GM18870 (cell line): ENCODE measurements around the gene PMEL.
A peak's percentile ranks its signal among the peaks of the same experiment; 100 is the strongest.
"Not testable (repeated sequence)": the region's sequence is repeated elsewhere in the genome, so short reads cannot be mapped to it uniquely, and the experiment has no call there.

ENCODE experiments used
- ATAC-seq: cut with Tn5 transposase; IDR thresholded peaks from one replicate; pipeline ENCODE4 v1.9.1; 2021; ENCODE audit warnings: moderate library complexity; ENCODE audit not compliant: unreplicated experiment

PMEL gene

GRCh38 chr12:55983232-55983842 is 17.5 kb upstream of the PMEL start:
- ATAC-seq: no peak

- peak; percentile 75 for ATAC-seq
Measured at GRCh38 chr12:55982319-55982936, 16.6 kb upstream of the PMEL start.

GRCh38 chr12:55981882-55982281 is 16.0 kb upstream of the PMEL start:
- not testable (repeated sequence) for ATAC-seq

GRCh38 chr12:55979069-55979468 is 13.2 kb upstream of the PMEL start:
- no peak for ATAC-seq

- ATAC-seq: no peak
Measured at GRCh38 chr12:55978393-55978792, 12.6 kb upstream of the PMEL start.

- ATAC-seq: no peak
Measured at GRCh38 chr12:55974308-55974730, 8.5 kb upstream of the PMEL start.

GRCh38 chr12:55973599-55974307 is 7.9 kb upstream of the PMEL start, which contains the start of gene RAB5B:
Gene RAB5B (plus strand): TSS chr12:55974078. CDS start chr12:55986961, 12,883 bp downstream.
- peak; percentile 94 for ATAC-seq

- ATAC-seq: no peak
Measured at GRCh38 chr12:55972911-55973598, 7.2 kb upstream of the PMEL start.

- ATAC-seq: no peak
Measured at GRCh38 chr12:55972456-55972855, 6.6 kb upstream of the PMEL start.

- ATAC-seq: no peak
Measured at GRCh38 chr12:55972042-55972441, 6.2 kb upstream of the PMEL start.

- no peak for ATAC-seq
Measured at GRCh38 chr12:55970775-55971174, 4.9 kb upstream of the PMEL start.

GRCh38 chr12:55969356-55969755 is 3.5 kb upstream of the PMEL start:
- no peak for ATAC-seq

GRCh38 chr12:55966408-55967281 is 803 bp upstream of the PMEL start, which contains the start of gene CDK2:
Gene CDK2 (plus strand): TSS chr12:55966830. CDS start chr12:55967009, 179 bp downstream.
- ATAC-seq: peak; percentile 74

GRCh38 chr12:55965240-55965639 is 602 bp downstream of the PMEL start:
- ATAC-seq: no peak

- ATAC-seq: no peak
Measured at GRCh38 chr12:55963760-55964159, 2.1 kb downstream of the PMEL start.

GRCh38 chr12:55957106-55957859 is 8.6 kb downstream of the PMEL start:
- ATAC-seq: no peak

GRCh38 chr12:55955800-55956508 is 9.9 kb downstream of the PMEL start:
- no peak for ATAC-seq

GRCh38 chr12:55955344-55955743 is 10.5 kb downstream of the PMEL start:
- no peak for ATAC-seq

- ATAC-seq: no peak
Measured at GRCh38 chr12:55946553-55946952, 19.3 kb downstream of the PMEL start.
